Hematopoietic multipotent progenitor cell (in vitro differentiated cells): Measurements from ENCODE around the gene MEGF8. TPM values are rescaled to one million over a fixed set of nuclear protein-coding genes. Genes with fewer than 3 reads are reported as not detected.

Source experiments
- DNase-seq, 3 donors: peaks; one replicate each; pipeline ENCODE4 v3.0.0-alpha.2; 2011 to 2015; ENCODE audit warnings: low read depth in 2 of 3, low spot score in 2 of 3
- total RNA-seq: library from RNA; depleted of rRNA; stranded (reverse); fragments of >200 nt; gene quantifications from one replicate; pipeline ENCODE4 v1.2.3, GENCODE V29; 2012

Gene MEGF8
- total RNA-seq, 1 donor = 17.2 TPM

DNA sequence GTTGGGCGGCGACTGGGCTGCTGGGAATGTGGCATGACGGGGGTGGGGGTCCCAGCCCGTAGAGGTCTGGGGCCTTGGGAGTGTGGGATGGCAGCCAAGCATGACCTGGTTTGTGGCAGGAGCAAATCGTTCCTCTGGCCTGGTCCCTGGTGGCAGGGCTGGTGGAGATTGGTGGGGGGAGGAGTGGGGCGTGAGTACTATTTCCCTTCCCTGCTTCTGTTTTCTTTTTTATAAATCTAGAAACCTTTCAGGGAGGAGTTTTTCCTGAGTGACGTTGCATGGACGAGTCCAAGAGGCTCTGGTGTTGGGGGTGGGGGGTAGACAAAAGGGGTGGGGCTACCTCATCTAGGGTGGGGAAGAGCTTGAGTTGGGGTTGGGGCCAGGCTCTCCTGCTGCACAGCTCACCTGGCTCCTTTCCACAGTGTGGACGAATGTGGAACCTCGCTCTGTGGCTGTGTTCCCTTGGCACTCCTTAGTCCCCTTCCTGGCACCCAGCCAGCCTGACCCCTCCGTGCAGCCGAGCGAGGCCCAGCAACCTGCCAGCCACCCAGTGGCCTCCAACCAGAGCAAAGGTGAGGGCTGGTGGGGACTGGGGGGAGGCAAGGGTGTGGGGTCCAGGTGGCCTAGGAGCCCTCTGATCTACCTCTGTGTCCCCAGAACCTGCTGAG lies 39.0 kb upstream of the MEGF8 start:
- DNase-seq = peak in 1 of 3 donors; percentile 77

DNA sequence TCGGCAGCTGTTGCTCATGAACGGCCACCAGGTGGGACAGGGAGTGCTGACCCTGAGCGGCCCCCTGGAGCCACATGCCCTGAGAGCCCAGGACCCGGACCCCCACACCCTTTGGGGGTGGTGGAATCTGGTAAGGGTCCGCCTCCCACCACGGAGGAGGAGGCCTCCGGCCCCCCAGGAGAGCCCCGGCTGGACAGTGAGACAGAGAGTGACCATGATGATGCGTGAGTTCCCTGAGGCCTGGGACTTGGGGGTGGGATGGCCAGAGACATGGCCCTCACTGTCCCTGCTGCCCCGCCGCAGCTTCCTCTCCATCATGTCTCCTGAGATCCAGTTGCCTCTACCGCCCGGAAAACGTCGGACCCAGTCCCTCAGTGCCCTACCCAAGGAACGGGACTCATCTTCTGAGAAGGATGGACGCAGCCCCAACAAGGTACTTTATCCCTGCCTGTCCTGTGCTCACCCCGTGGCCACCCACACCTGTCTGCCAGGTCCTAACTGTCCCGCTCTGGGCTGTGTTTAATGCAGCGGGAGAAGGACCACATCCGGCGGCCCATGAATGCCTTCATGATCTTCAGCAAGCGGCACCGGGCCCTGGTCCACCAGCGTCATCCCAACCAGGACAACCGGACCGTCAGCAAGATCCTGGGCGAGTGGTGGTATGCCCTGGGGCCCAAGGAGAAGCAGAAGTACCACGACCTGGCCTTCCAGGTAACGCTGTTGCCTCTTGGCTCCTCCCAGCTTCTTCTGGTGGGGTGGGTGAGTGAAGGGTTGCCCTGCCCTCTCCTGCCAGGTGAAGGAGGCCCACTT lies 38.2 kb upstream of the MEGF8 start:
- no peak for DNase-seq

DNA sequence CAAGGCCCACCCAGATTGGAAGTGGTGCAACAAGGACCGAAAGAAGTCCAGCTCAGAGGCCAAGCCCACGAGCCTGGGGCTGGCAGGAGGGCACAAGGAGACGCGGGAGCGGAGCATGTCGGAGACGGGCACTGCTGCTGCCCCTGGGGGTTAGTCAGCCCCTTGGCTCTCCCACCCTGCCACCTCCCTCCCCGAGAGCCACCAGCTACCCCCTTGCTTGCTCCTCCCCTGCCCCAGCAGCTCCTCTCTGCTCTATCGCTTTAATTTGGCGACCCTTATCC lies 37.7 kb upstream of the MEGF8 start:
- no peak for DNase-seq

DNA sequence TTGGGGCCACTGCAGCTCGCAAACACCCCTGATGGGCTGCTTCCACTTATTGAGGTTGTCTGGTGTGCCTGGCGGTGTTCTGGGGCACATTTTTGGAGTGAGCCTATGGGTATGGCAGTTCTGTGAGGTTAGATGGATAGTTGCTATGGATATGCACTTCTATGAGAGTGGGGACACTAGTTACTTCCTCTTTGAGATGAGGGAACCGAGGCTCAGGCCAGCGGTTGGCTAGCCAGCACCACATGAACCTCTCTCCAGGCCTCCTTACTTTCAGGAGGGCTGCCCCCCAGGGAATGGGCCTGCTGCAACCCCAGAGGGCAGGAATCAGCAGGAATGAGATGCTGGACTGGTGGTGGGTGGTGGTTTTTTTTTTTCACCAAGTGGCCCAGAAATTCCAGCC lies 37.0 kb upstream of the MEGF8 start:
- DNase-seq = peak in 1 of 3 donors; percentile 26

DNA sequence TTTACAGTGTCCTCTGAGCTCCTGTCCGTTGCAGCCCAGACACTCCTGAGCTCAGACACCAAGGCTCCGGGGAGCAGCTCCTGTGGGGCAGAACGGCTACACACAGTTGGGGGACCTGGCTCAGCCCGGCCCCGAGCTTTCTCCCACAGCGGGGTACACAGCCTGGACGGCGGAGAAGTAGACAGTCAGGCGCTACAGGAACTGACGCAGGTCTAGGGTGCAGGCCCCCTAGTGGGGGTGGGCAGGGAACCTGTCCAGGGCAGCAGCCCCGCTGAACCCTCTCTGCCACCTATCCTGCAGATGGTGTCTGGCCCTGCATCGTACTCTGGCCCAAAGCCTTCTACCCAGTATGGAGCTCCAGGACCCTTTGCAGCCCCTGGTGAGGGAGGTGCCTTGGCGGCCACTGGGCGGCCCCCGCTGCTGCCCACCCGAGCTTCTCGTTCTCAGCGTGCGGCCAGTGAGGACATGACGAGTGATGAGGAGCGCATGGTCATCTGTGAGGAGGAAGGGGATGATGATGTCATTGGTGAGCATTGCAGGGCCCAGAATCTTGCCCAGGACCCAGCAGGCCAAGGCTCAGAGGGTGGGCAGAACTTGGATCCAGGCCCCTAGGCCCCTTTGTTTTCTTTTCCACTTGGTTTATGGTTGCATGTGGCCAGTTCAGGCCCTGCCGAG lies 36.4 kb upstream of the MEGF8 start:
- DNase-seq = no peak

DNA sequence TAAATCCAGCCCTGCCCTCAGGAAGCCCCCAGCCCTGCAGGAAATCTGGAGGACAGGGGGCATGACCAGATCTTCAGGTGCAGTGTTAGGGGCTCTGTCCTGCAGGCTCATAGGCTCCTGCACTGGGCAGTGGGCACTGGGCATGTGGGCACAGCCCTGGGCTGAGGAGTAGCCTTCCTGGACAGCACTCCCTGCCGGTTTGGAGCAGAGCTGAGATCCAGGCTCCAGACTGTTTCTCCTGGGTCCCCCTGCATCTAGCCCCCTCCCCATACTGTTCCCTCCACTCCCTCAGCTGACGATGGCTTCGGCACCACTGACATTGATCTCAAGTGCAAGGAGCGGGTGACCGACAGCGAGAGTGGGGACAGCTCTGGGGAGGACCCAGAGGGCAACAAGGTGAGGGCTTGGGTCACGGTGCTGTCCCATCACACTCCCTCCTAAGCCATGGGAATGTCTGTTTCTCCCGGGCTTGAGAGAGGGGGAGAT lies 35.8 kb upstream of the MEGF8 start:
- DNase-seq = no peak

DNA sequence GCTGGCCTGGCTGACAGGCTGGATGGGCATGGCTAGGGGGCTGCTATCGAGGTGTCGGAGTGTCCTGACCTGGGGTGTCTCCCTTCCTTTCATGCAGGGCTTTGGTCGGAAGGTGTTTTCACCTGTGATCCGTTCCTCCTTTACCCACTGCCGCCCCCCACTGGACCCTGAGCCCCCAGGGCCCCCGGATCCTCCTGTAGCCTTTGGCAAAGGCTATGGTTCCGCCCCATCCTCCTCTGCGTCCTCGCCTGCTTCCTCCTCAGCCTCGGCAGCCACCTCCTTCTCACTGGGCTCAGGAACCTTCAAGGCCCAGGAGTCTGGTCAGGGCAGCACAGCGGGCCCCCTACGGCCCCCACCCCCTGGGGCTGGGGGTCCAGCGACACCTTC lies 35.3 kb upstream of the MEGF8 start:
- no peak for DNase-seq

DNA sequence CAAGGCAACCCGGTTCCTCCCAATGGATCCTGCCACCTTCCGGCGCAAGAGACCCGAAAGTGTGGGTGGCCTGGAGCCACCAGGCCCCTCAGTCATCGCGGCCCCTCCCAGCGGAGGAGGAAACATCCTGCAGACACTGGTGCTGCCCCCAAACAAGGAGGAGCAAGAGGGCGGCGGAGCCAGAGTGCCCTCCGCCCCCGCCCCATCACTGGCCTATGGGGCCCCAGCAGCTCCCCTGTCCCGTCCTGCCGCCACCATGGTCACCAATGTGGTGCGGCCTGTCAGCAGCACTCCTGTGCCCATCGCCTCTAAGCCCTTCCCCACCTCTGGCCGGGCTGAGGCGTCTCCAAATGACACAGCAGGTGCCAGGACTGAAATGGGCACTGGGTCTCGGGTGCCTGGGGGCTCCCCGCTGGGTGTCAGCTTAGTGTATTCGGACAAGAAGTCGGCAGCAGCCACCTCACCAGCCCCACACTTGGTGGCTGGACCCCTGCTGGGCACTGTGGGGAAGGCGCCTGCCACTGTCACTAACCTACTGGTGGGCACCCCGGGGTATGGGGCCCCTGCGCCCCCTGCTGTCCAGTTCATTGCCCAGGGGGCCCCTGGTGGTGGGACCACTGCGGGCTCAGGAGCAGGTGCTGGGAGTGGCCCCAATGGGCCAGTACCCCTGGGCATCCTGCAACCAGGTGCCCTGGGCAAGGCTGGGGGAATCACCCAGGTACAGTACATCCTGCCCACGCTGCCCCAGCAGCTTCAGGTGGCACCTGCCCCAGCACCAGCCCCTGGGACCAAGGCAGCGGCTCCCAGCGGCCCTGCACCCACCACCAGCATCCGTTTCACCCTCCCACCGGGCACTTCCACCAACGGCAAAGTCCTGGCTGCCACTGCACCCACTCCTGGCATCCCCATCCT lies 34.7 kb upstream of the MEGF8 start:
- peak in 2 of 3 donors; percentile 79 to 86 for DNase-seq

DNA sequence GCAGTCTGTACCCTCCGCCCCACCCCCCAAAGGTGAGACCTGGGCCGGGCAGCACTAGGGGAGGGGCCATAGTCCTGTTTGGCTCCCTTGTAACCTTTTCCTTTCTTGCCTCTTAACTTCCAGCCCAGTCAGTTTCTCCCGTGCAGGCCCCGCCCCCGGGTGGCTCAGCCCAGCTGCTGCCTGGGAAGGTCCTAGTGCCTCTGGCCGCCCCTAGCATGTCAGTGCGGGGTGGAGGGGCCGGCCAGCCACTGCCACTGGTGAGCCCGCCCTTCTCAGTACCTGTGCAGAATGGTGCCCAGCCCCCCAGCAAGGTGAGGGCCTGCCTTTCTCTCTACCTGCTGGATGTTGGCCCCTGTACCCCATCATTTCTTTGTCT lies 34.0 kb upstream of the MEGF8 start:
- DNase-seq = no peak

DNA sequence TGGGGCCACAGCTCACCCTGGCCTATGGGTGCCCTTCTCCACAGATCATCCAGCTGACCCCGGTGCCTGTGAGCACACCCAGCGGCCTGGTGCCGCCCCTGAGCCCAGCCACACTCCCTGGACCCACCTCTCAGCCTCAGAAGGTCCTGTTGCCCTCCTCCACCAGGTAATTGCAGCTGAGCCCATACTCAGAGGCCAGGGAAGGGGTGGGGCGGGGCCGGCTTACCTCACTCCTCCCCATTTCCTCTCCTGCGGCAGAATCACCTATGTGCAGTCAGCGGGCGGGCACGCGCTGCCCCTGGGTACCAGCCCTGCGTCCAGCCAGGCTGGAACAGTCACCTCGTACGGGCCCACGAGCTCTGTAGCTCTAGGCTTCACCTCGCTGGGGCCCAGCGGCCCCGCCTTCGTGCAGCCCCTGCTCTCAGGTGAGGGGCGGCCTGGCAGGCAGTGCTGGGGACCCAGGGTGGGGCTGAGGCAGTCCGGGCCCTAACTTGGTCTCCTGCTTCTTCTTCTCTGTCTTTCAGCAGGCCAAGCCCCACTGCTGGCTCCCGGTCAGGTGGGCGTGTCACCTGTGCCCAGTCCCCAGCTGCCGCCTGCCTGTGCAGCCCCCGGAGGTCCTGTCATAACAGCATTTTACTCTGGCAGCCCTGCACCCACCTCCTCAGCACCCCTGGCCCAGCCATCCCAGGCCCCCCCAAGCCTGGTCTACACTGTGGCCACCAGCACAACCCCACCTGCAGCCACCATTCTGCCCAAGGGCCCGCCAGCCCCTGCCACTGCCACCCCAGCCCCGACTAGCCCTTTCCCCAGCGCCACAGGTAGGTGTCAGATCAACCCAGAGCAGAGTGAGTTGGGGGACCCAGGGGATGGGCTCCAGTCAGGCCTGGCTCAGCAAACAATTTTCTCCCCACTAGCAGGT lies 33.1 kb upstream of the MEGF8 start:
- DNase-seq = no peak

DNA sequence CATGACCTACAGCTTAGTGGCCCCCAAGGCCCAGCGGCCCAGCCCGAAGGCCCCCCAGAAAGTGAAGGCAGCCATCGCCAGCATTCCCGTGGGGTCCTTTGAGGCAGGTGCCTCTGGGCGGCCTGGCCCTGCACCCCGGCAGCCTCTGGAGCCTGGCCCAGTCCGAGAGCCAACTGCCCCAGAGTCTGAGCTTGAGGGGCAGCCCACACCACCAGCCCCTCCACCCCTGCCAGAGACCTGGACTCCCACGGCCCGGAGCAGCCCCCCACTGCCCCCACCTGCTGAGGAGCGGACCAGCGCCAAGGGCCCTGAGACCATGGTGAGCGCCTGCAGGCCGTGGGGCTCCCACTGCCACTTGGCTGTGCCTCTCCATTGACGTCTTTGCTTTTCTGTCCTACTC lies 32.5 kb upstream of the MEGF8 start:
- DNase-seq = no peak

DNA sequence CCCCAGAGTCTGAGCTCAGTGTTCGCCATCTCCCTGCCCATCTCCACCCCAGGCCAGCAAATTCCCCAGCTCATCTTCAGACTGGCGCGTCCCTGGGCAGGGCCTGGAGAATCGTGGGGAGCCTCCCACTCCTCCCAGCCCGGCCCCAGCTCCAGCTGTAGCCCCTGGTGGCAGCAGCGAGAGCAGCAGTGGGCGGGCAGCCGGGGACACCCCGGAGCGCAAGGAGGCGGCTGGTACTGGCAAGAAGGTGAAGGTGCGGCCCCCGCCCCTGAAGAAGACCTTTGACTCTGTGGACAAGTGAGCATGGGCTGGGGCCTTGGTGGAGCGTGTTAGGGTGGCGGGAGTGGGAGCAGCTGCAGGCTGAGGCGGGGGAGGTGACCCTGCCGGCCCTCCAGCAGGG lies 31.9 kb upstream of the MEGF8 start:
- no peak for DNase-seq

DNA sequence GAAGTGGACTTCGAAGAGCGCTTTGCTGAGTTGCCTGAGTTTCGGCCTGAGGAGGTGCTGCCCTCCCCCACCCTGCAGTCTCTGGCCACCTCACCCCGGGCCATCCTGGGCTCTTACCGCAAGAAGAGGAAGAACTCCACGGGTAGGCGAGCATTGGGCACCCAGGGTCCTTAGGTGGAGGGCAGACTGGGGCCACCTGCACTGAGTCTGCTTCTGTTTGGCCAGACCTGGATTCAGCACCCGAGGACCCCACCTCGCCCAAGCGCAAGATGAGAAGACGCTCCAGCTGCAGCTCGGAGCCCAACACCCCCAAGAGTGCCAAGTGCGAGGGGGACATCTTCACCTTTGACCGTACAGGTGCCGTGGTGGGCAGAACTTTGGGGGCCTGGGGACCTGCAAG lies 31.5 kb upstream of the MEGF8 start:
- no peak for DNase-seq

DNA sequence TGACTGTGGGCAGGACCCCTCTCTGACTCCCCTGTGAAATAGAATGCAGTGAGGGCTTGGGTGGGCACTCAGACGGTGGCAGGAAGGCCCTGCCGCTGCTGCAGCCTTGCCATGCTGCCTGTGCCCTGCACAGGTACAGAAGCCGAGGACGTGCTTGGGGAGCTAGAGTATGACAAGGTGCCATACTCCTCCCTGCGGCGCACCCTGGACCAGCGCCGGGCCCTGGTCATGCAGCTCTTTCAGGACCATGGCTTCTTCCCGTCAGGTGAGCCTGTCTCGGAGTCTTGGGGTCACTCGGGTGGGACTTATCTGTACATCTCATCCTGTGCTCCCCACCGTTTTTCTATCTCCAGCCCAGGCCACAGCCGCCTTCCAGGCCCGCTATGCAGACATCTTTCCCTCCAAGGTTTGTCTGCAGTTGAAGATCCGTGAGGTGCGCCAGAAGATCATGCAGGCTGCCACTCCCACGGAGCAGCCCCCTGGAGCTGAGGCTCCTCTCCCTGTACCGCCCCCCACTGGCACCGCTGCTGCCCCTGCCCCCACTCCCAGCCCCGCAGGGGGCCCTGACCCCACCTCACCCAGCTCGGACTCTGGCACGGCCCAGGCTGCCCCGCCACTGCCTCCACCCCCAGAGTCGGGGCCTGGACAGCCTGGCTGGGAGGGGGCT lies 30.8 kb upstream of the MEGF8 start:
- DNase-seq = no peak

DNA sequence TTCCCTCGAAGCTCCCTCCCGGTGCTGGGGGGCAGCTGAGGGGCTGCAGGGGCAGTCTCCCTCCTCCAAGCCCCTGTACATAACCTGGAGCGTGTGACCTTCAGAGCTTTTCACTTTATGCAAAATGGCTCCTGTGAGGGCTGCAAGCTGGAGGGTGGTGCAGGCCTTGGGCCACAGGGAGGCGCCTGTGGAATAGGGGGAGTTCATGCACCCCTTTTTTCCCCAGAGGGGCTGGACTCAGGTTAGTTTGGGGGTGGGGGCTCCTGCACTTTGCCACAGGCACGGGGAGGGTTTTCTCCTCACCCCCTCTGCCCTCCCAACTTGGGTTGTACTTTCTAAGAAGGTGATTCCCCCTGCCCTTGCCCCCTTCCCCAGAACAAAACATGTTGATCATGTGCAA lies 30.1 kb upstream of the MEGF8 start:
- DNase-seq = no peak

DNA sequence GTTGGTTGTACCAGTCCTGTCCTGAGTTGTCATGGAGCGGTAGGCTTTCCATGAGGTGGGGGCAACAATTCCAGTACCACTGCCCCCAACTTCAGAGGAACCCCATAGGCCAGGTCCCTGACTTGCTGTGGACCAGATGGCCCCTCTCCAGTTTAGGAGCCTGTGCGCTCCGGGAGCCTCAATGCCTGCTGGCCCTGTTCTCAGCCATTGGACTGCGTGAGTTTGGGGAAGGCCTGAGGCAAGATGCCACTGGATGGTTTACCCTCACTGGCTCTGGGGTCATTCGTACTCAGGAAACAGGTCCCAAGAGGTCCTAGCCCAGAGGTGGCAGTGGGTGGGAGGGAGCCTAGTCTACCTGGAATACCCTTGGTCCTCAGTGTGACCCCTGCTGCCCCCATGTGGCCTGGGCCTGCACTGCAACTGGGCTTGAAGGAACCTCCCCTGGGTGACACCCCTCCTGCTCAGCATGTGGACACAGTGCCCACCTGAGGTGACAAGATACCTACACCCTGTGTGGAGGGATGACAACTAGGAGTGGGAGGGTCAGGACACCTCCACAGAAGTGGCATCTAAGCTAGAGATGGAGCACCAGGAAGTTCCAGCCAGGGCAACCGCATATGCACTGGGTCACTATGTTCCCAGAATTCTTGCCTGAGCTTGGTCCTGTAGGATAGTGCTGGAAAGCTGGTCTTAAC lies 29.5 kb upstream of the MEGF8 start:
- DNase-seq = peak in 2 of 3 donors; percentile 68 to 83

DNA sequence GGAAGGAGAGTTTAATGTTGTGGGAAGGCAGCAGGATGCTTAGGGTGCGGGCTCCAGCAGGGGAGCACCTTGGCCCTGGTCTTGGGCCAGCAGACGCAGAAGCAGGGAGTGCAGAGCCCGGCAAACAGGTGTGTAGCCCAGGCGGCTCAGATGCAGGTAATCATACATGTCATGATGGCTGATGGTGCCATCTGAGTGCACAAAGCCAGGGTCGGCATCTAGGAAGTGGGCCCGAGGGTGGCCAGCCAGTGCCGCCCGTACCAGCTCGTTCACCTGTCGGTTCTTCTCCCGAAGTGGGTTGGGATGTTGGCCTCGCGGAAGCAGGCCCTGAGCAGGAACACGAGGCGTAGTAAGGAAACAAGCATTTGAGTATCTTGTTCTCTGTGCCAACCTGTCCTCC lies 28.4 kb upstream of the MEGF8 start:
- DNase-seq = no peak

DNA sequence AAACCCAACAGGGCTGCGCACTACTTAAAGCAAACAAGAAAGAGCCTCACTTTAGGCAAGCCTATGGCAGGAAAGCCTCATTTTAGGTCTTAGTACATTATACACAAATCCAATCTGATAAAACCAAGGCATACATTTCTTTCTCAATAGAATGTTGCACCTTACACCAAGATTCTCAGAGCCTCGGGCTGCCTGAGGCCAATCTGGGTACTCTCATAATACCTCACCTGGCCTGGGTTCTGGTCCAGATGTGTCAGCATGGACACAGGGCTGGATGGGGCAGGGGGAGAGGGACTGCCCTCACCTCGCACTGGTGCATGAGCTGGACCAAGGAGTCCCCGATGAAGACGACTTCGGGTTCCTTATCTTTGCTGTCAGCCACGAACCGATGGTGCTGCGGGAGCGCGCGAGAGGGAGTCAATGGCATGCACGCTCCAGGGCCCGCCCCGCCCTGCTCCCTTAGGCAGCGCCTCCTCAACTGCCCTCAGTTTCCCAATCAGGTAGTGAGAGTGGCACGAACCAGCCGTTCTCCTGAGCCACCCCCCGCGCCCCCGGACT lies 23.7 kb upstream of the MEGF8 start, which contains the start of gene PRR19:
Gene PRR19, plus strand, starts transcription at position 487 of the 558 bp plus-strand sequence. CDS start 7,453 bp downstream, outside the sequence.
- DNase-seq = peak in 1 of 3 donors; percentile 39
